HG02763 (cell line): ENCODE results near the gene PLEKHO1.
"Not testable (repeated sequence)": the region's sequence is repeated elsewhere in the genome, so short reads cannot be mapped to it uniquely, and the experiment has no call there.

Source experiments
- ATAC-seq: cut with Tn5 transposase; IDR thresholded peaks from one replicate; pipeline ENCODE4 v1.9.1; 2021; ENCODE audit warnings: mild to moderate bottlenecking, moderate library complexity; ENCODE audit not compliant: unreplicated experiment

Gene PLEKHO1

GRCh38 chr1:150168960-150169601 lies 19.4 kb downstream of the PLEKHO1 start:
- no peak for ATAC-seq

- ATAC-seq, result no peak
Measured at GRCh38 chr1:150171801-150172200, 22.1 kb downstream of the PLEKHO1 start.

- ATAC-seq, result no peak
Measured at GRCh38 chr1:150173141-150173585, 23.4 kb downstream of the PLEKHO1 start.

- no peak for ATAC-seq
Measured at GRCh38 chr1:150176593-150176992, 26.9 kb downstream of the PLEKHO1 start.

GRCh38 chr1:150178548-150178947 lies 28.8 kb downstream of the PLEKHO1 start:
- ATAC-seq, result no peak

- no peak for ATAC-seq
Measured at GRCh38 chr1:150179867-150180266, 30.2 kb downstream of the PLEKHO1 start.

- no peak for ATAC-seq
Measured at GRCh38 chr1:150180474-150180873, 30.8 kb downstream of the PLEKHO1 start.

GRCh38 chr1:150182247-150182646 lies 32.5 kb downstream of the PLEKHO1 start:
- ATAC-seq, result no peak

GRCh38 chr1:150183061-150183460 lies 33.3 kb downstream of the PLEKHO1 start:
- ATAC-seq, result no peak

- no peak for ATAC-seq
Measured at GRCh38 chr1:150185481-150185880, 35.8 kb downstream of the PLEKHO1 start.

- ATAC-seq, result not testable (repeated sequence)
Measured at GRCh38 chr1:150186438-150186788, 36.7 kb downstream of the PLEKHO1 start.

- no peak for ATAC-seq
Measured at GRCh38 chr1:150186789-150187559, 37.3 kb downstream of the PLEKHO1 start.

GRCh38 chr1:150187560-150187931 lies 37.8 kb downstream of the PLEKHO1 start:
- ATAC-seq, result no peak

GRCh38 chr1:150192012-150192411 lies 42.3 kb downstream of the PLEKHO1 start:
- ATAC-seq, result no peak

GRCh38 chr1:150194381-150195031 lies 44.8 kb downstream of the PLEKHO1 start:
- no peak for ATAC-seq

- no peak for ATAC-seq
Measured at GRCh38 chr1:150196417-150196816, 46.7 kb downstream of the PLEKHO1 start.

GRCh38 chr1:150207281-150207971 lies 57.7 kb downstream of the PLEKHO1 start:
- no peak for ATAC-seq

- ATAC-seq, result not testable (repeated sequence)
Measured at GRCh38 chr1:150208460-150208859, 58.7 kb downstream of the PLEKHO1 start.
